ENCODE data around the gene SLC14A1. TPM values are rescaled to one million over a fixed set of nuclear protein-coding genes. Genes with fewer than 3 reads are reported as not detected.

Gene SLC14A1
- polyA plus RNA-seq, 1 experiment: 80.5 TPM

DNA sequence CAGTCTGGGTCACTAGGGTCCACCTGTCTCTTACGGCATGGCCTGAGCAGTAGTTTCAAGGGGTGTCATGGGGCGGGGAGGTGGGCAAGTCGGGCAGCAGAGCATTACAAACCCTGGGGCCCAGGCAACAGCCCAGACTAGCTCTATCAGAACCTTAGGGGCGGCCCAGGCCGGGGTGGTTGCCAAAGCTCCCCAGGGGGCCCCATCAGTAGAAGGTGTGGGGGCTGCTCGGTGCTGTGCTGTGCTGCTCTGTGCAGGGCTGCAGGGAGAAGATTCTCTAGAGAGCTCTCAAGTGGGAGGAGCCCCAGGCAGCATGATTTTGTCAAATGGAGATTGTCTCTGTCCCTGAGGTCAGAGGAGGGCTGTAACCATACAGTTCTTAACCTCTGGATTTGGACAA is 36.4 kb upstream of the SLC14A1 start:
- POLR2A ChIA-PET: interaction anchor here (0.5 to 1.1 kb wide), 2 partner anchors 22 to 44 kb away, joined by 3 to 5 read pairs; no protein-coding TSS in a partner anchor
- TF ChIP-seq, protein P1, sequence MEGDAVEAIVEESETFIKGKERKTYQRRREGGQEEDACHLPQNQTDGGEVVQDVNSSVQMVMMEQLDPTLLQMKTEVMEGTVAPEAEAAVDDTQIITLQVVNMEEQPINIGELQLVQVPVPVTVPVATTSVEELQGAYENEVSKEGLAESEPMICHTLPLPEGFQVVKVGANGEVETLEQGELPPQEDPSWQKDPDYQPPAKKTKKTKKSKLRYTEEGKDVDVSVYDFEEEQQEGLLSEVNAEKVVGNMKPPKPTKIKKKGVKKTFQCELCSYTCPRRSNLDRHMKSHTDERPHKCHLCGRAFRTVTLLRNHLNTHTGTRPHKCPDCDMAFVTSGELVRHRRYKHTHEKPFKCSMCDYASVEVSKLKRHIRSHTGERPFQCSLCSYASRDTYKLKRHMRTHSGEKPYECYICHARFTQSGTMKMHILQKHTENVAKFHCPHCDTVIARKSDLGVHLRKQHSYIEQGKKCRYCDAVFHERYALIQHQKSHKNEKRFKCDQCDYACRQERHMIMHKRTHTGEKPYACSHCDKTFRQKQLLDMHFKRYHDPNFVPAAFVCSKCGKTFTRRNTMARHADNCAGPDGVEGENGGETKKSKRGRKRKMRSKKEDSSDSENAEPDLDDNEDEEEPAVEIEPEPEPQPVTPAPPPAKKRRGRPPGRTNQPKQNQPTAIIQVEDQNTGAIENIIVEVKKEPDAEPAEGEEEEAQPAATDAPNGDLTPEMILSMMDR (IDR thresholded peaks at IDR 0.05; ENCODE audit: low read depth, low read length): no peak
- Histone ChIP-seq H3K4me3 (ENCODE audit: low read depth, low read length) (no peak overlapping the region), H3K27me3 (ENCODE audit: control insufficient read depth, insufficient read depth, low read length) (no peaks in the 10 kb centered on the region), H3K27ac (ENCODE audit: low read depth, low read length) (no peak overlapping the region), H3K9me3 (ENCODE audit: control insufficient read depth, insufficient read depth, low read length) (no peaks in the 10 kb centered on the region)
- no peak for DNase-seq (ENCODE audit: low read depth, low spot score)
- CTCF ChIA-PET: interaction anchor here (0.8 to 9.6 kb wide), 6 partner anchors 22 to 222 kb away, joined by 3 to 110 read pairs (median 12); no protein-coding TSS in a partner anchor

DNA sequence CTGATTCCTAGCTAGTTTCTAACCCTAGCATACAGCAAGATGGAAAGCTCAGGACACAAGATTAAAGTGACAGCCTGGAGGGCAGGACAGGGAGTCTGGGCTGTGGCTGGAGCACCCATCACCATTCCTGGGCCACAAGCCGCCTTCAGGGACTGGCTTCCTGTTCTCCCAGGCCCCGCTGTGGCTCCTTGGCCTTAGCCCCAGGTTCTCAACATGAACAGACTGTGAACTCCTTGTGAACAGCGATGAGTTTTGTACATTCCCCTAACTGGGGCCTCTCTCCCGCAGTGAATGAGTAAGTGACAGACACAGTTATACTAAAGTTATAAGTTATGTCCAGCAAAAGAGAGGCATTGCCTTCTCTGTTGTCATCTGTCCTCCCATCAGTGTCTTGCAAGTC is 35.9 kb upstream of the SLC14A1 start:
- Histone ChIP-seq H3K4me3 (ENCODE audit: low read depth, low read length) (no peak overlapping the region), H3K9me3 (ENCODE audit: control insufficient read depth, insufficient read depth, low read length) (no peaks in the 10 kb centered on the region), H3K27ac (ENCODE audit: low read depth, low read length) (no peak overlapping the region), H3K27me3 (ENCODE audit: control insufficient read depth, insufficient read depth, low read length) (no peaks in the 10 kb centered on the region)
- TF ChIP-seq, protein P1 (IDR thresholded peaks at IDR 0.05; ENCODE audit: low read depth, low read length): no peak
- CTCF ChIA-PET: interaction anchor here (0.5 to 9.6 kb wide), 7 partner anchors 23 to 225 kb away, joined by 3 to 110 read pairs (median 8); no protein-coding TSS in a partner anchor
- no peak for DNase-seq (ENCODE audit: low read depth, low spot score)
- POLR2A ChIA-PET: interaction anchor here (1.1 kb wide), 1 partner anchor 43 kb away, joined by 5 read pairs; no protein-coding TSS in a partner anchor

DNA sequence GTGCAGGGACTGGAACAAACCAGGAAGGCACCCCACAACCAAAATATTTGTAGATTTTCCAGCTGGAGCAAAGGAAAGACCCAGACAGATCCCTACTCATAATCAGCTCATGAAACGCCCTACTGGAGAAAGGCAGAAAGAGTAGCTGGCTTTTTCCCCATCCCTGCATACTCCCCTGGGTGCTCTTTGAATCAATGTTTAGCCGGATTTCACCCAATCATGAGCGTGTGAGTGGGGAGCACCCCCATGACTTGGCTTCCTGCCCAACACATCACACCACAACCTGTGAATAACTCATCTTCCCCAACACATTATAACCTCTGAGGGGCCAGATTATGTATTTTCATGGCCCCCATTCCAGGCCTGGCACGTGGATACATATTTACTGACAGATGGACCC is 35.1 kb upstream of the SLC14A1 start:
- H3K4me3 ChIP-seq (ENCODE audit: low read depth, low read length): no peak overlapping the region
- H3K9me3 ChIP-seq (ENCODE audit: control insufficient read depth, insufficient read depth, low read length): peaks cover under 1% of the 10 kb centered on the region; the same call in 1 of the 2 replicates
- DNase-seq (ENCODE audit: low read depth, low spot score): no peak
- CTCF ChIA-PET: interaction anchor here (0.6 to 9.6 kb wide), 6 partner anchors 22 to 221 kb away, joined by 3 to 110 read pairs (median 12); no protein-coding TSS in a partner anchor
- TF ChIP-seq, protein P1 (IDR thresholded peaks at IDR 0.05; ENCODE audit: low read depth, low read length): peak; percentile 10; the same call in 1 of the 2 replicates
- H3K27me3 ChIP-seq (ENCODE audit: control insufficient read depth, insufficient read depth, low read length): no peaks in the 10 kb centered on the region
- no peak overlapping the region for H3K27ac ChIP-seq (ENCODE audit: low read depth, low read length)
- POLR2A ChIA-PET: no interaction called here

DNA sequence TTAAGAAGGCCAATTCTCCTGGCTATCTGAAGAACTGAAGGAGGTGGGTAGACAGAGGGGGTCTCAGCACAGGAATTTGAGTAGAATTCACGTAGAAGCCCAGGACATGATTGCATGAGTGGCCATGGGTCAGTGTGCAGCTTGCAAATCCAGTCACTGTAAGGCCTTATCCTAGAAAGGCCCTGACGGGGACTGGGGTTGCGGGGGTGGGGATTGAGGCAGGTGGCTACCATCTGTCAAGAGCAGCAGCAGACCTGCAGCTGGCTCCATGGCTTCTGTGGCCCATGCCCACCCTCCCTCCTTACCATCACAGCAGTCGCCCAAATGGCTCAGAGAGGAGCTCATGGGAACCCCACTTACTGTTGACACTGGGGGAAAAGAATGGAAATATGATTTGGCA is 34.6 kb upstream of the SLC14A1 start:
- DNase-seq (ENCODE audit: low read depth, low spot score): no peak
- CTCF ChIA-PET: interaction anchor here (0.6 to 9.6 kb wide), 11 partner anchors 19 to 305 kb away, joined by 3 to 110 read pairs (median 4); no protein-coding TSS in a partner anchor
- Histone ChIP-seq H3K27me3 (ENCODE audit: control insufficient read depth, insufficient read depth, low read length) (no peaks in the 10 kb centered on the region), H3K27ac (ENCODE audit: low read depth, low read length) (no peak overlapping the region), H3K9me3 (ENCODE audit: control insufficient read depth, insufficient read depth, low read length) (peaks cover 6% of the 10 kb centered on the region; the same call in 1 of the 2 replicates), H3K4me3 (ENCODE audit: low read depth, low read length) (no peak overlapping the region)
- TF ChIP-seq, protein P1 (IDR thresholded peaks at IDR 0.05; ENCODE audit: low read depth, low read length): no peak
- POLR2A ChIA-PET: no interaction called here

DNA sequence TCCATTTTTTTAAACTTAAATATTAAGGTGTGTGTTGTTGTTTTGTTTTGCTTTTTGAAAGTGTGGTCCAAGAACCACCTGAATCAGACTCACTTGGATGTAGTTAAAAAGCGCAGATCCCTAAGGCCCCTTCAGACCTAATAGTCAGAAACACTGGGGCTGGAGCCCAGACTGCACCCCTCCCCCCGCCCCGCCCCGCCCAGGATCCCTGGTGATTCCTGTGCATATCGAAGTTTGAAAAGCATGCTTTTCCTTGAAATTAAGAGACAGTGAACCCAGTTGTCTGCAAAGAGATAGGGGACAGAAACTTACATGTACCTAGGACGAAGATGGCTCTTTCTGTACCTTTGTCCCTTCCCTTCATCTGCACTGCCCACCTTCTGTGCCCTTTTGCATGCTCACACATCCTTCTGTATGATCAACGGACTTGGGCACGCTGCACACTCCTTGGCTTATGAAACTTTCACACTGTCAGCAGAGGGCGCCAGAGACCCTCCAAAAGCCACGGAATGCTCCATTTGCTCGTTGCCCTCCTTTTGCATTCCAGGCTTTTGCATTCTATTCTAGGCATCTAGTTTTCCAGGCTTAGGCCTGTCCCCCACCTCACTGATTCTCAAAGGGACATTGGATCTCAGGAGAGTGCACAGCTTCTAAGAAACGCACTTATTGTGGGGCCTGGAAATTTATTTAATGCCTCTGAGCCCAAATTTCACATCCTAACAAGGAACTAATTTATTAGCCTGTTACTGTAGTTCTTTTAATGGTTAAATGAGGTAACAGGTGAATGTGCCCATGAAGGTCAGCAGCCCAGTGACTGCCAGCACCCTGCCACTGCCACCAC is 32.8 kb upstream of the SLC14A1 start:
- POLR2A ChIA-PET: no interaction called here
- CTCF ChIA-PET: interaction anchor here (0.6 to 9.6 kb wide), 18 partner anchors 13 to 283 kb away, joined by 3 to 110 read pairs (median 3); no protein-coding TSS in a partner anchor
- no peaks in the 10 kb centered on the region for H3K27me3 ChIP-seq (ENCODE audit: control insufficient read depth, insufficient read depth, low read length)
- H3K9me3 ChIP-seq (ENCODE audit: control insufficient read depth, insufficient read depth, low read length): peaks cover 13% of the 10 kb centered on the region
- DNase-seq (ENCODE audit: low read depth, low spot score): peak; percentile 60
- H3K4me3 ChIP-seq (ENCODE audit: low read depth, low read length): no peak overlapping the region
- TF ChIP-seq, protein P1 (IDR thresholded peaks at IDR 0.05; ENCODE audit: low read depth, low read length): peak; percentile 84
- no peak overlapping the region for H3K27ac ChIP-seq (ENCODE audit: low read depth, low read length)
